Measurements from ENCODE around the gene CD4. TPM values are rescaled to one million over a fixed set of nuclear protein-coding genes. Genes with fewer than 3 reads are reported as not detected.
A peak's percentile ranks its signal among the peaks of the same experiment; 100 is the strongest.

CD4 gene
- total and polyA plus RNA-seq, 8 donors: 2.0 to 25.9 (median 7.3) TPM; not detected in 2

GRCh38 chr12:6829536-6830220, 40.4 kb downstream of the CD4 start:
- WGBS, 5 donors: 23 to 44% (median 28%) methylated on average over 19 of the region's 19 CpGs
- Histone ChIP-seq H3K4me1 (peaks cover 21 to 54% (median 37%) of the 10 kb centered on the region in 4 donors), H3K27me3 (peaks cover 0 to 52% (median 8%) of the 10 kb centered on the region in 3 donors), H3K36me3 (peaks cover 0 to 39% (median 33%) of the 10 kb centered on the region in 4 donors), H3K9me3 (no peaks in the 10 kb centered on the region), H3K4me3 (peak overlapping the region; percentile 76 to 91 (median 86)), H3K27ac (peak overlapping the region; percentile 49 to 91 (median 78))
- intact Hi-C loops (cut with DNase I; ENCODE audit: low total_unique reads): loop anchor here (10.0 kb wide), 1 partner anchor 85 kb away; no protein-coding TSS in a partner anchor
- no peak for DNase-seq
- TF ChIP-seq EP300 (IDR thresholded peaks at IDR 0.05): no peak
- TF ChIP-seq, protein P1, sequence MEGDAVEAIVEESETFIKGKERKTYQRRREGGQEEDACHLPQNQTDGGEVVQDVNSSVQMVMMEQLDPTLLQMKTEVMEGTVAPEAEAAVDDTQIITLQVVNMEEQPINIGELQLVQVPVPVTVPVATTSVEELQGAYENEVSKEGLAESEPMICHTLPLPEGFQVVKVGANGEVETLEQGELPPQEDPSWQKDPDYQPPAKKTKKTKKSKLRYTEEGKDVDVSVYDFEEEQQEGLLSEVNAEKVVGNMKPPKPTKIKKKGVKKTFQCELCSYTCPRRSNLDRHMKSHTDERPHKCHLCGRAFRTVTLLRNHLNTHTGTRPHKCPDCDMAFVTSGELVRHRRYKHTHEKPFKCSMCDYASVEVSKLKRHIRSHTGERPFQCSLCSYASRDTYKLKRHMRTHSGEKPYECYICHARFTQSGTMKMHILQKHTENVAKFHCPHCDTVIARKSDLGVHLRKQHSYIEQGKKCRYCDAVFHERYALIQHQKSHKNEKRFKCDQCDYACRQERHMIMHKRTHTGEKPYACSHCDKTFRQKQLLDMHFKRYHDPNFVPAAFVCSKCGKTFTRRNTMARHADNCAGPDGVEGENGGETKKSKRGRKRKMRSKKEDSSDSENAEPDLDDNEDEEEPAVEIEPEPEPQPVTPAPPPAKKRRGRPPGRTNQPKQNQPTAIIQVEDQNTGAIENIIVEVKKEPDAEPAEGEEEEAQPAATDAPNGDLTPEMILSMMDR (IDR thresholded peaks at IDR 0.05): peak in 1 of 7 experiments; percentile 8

- TF ChIP-seq, protein P1 (IDR thresholded peaks at IDR 0.05): no peak
- TF ChIP-seq EP300 (IDR thresholded peaks at IDR 0.05): no peak
- no peak for TF ChIP-seq POLR2A (IDR thresholded peaks at IDR 0.05)
- no peak for TF ChIP-seq POLR2AphosphoS5 (IDR thresholded peaks at IDR 0.05)
- no peak for DNase-seq
- H3K4me3 ChIP-seq: no peak overlapping the region
- peaks cover 0 to 44% (median 36%) of the 10 kb centered on the region in 4 donors for H3K36me3 ChIP-seq
- WGBS, 5 donors: 76 to 91% (median 87%) methylated on average over 8 to 11 of the region's 11 CpGs
- peak overlapping the region in 1 of 5 donors; percentile 91 for H3K27ac ChIP-seq
- intact Hi-C loops (cut with DNase I; ENCODE audit: low total_unique reads): no loop called here
- H3K9me3 ChIP-seq: no peaks in the 10 kb centered on the region
- peaks cover 18 to 48% (median 32%) of the 10 kb centered on the region in 4 donors for H3K4me1 ChIP-seq
- peaks cover 0 to 45% (median under 1%) of the 10 kb centered on the region in 3 donors for H3K27me3 ChIP-seq
Observed at GRCh38 chr12:6830286-6830890, 41.1 kb downstream of the CD4 start.

GRCh38 chr12:6830999-6831398, 41.7 kb downstream of the CD4 start:
- H3K9me3 ChIP-seq: no peaks in the 10 kb centered on the region
- H3K36me3 ChIP-seq: peaks cover 0 to 44% (median 36%) of the 10 kb centered on the region in 4 donors
- H3K4me3 ChIP-seq: no peak overlapping the region
- WGBS, 5 donors: 88 to 98% (median 89%) methylated on average over 6 of the region's 6 CpGs
- no peak for DNase-seq
- H3K27ac ChIP-seq: no peak overlapping the region
- TF ChIP-seq, protein P1 (IDR thresholded peaks at IDR 0.05): no peak
- TF ChIP-seq POLR2AphosphoS5 (IDR thresholded peaks at IDR 0.05): no peak
- intact Hi-C loops (cut with DNase I; ENCODE audit: low total_unique reads): no loop called here
- H3K4me1 ChIP-seq: peaks cover 12 to 42% (median 29%) of the 10 kb centered on the region in 4 donors
- peaks cover 0 to 39% (median 0%) of the 10 kb centered on the region in 3 donors for H3K27me3 ChIP-seq

DNA sequence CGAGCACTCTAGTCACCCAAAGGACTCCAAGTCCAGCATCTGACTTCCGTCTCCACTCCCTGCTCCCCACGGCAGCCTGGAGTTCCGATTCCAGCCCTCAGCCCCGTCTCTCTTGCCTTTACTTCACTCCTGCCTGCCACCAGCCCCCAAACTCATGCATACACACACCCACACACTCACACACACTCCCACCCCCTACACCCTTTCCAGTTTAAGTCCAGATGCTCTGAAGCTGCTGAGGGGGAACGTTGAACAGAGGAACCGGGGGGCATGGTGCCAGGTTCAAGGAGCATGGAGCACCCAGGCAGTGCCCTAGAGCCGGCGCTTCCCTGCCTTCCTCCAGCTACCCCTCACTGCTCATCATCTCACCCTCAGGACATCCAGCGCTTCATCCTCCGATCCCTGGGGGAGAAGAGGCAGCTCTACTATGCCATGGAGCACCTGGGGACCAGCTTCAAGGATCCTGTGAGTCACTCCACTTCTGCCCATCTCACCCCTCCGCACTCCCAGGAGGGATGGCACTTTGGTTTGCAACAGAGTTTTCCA, 42.2 kb downstream of the CD4 start:
- Histone ChIP-seq H3K9me3 (no peaks in the 10 kb centered on the region), H3K4me1 (peaks cover 12 to 39% (median 29%) of the 10 kb centered on the region in 4 donors), H3K4me3 (no peak overlapping the region), H3K27ac (no peak overlapping the region), H3K36me3 (peaks cover 0 to 44% (median 37%) of the 10 kb centered on the region in 4 donors), H3K27me3 (peaks cover 0 to 34% (median 0%) of the 10 kb centered on the region in 3 donors)
- DNase-seq: no peak
- intact Hi-C loops (cut with DNase I; ENCODE audit: low total_unique reads): no loop called here
- WGBS, 5 donors: 88 to 93% (median 89%) methylated on average over 12 of the region's 12 CpGs
- TF ChIP-seq EP300 (IDR thresholded peaks at IDR 0.05) (no peak), POLR2A (IDR thresholded peaks at IDR 0.05) (no peak), POLR2AphosphoS5 (IDR thresholded peaks at IDR 0.05) (no peak)
- TF ChIP-seq, protein P1 (IDR thresholded peaks at IDR 0.05): no peak

Measured in stomach (tissue), 9 donors.